ENCODE results near the gene TBPL1.

TBPL1 gene

GRCh38 chr6:134002821-134003220 lies 49.8 kb downstream of the TBPL1 start:
- Histone ChIP-seq H3K36me3 (ENCODE audit: control insufficient read depth in 2 of 2, insufficient read depth in 2 of 2, low read length in 2 of 2) (no peaks in the 10 kb centered on the region), H3K4me1 (ENCODE audit: control insufficient read depth in 2 of 2, insufficient read depth in 2 of 2, low read length in 2 of 2) (peaks cover 0 to 6% of the 10 kb centered on the region in 2 donors), H3K27ac (ENCODE audit: low read depth in 2 of 2, low read length in 2 of 2) (no peak overlapping the region), H3K9me3 (ENCODE audit: control insufficient read depth in 2 of 2, low read length in 2 of 2) (no peaks in the 10 kb centered on the region), H3K9ac (ENCODE audit: low read depth in 1 of 2, low read length in 2 of 2) (no peak overlapping the region), H3K4me3 (ENCODE audit: low read length in 2 of 2) (no peak overlapping the region), H3K27me3 (ENCODE audit: control insufficient read depth in 2 of 2, insufficient read depth in 2 of 2, low read length in 2 of 2) (no peaks in the 10 kb centered on the region)

- Histone ChIP-seq H3K4me1 (ENCODE audit: control insufficient read depth in 2 of 2, insufficient read depth in 2 of 2, low read length in 2 of 2) (peaks cover 0 to 6% of the 10 kb centered on the region in 2 donors), H3K9ac (ENCODE audit: low read depth in 1 of 2, low read length in 2 of 2) (no peak overlapping the region), H3K27me3 (ENCODE audit: control insufficient read depth in 2 of 2, insufficient read depth in 2 of 2, low read length in 2 of 2) (no peaks in the 10 kb centered on the region), H3K9me3 (ENCODE audit: control insufficient read depth in 2 of 2, low read length in 2 of 2) (no peaks in the 10 kb centered on the region), H3K27ac (ENCODE audit: low read depth in 2 of 2, low read length in 2 of 2) (no peak overlapping the region), H3K4me3 (ENCODE audit: low read length in 2 of 2) (no peak overlapping the region), H3K36me3 (ENCODE audit: control insufficient read depth in 2 of 2, insufficient read depth in 2 of 2, low read length in 2 of 2) (no peaks in the 10 kb centered on the region)
These were observed 50.5 kb downstream of the TBPL1 start for GRCh38 chr6:134003542-134003951.

GRCh38 chr6:134004714-134005113 lies 51.7 kb downstream of the TBPL1 start:
- H3K9me3 ChIP-seq (ENCODE audit: control insufficient read depth in 2 of 2, low read length in 2 of 2) = no peaks in the 10 kb centered on the region
- no peaks in the 10 kb centered on the region for H3K36me3 ChIP-seq (ENCODE audit: control insufficient read depth in 2 of 2, insufficient read depth in 2 of 2, low read length in 2 of 2)
- H3K4me1 ChIP-seq (ENCODE audit: control insufficient read depth in 2 of 2, insufficient read depth in 2 of 2, low read length in 2 of 2) = peaks cover 0 to 6% of the 10 kb centered on the region in 2 donors
- no peaks in the 10 kb centered on the region for H3K27me3 ChIP-seq (ENCODE audit: control insufficient read depth in 2 of 2, insufficient read depth in 2 of 2, low read length in 2 of 2)
- no peak overlapping the region for H3K9ac ChIP-seq (ENCODE audit: low read depth in 1 of 2, low read length in 2 of 2)
- H3K27ac ChIP-seq (ENCODE audit: low read depth in 2 of 2, low read length in 2 of 2) = no peak overlapping the region
- H3K4me3 ChIP-seq (ENCODE audit: low read length in 2 of 2) = no peak overlapping the region

- no peaks in the 10 kb centered on the region for H3K27me3 ChIP-seq (ENCODE audit: control insufficient read depth in 2 of 2, insufficient read depth in 2 of 2, low read length in 2 of 2)
- H3K4me1 ChIP-seq (ENCODE audit: control insufficient read depth in 2 of 2, insufficient read depth in 2 of 2, low read length in 2 of 2) = peaks cover 4 to 6% of the 10 kb centered on the region in 2 donors
- no peak overlapping the region for H3K27ac ChIP-seq (ENCODE audit: low read depth in 2 of 2, low read length in 2 of 2)
- H3K4me3 ChIP-seq (ENCODE audit: low read length in 2 of 2) = no peak overlapping the region
- no peaks in the 10 kb centered on the region for H3K36me3 ChIP-seq (ENCODE audit: control insufficient read depth in 2 of 2, insufficient read depth in 2 of 2, low read length in 2 of 2)
- no peak overlapping the region for H3K9ac ChIP-seq (ENCODE audit: low read depth in 1 of 2, low read length in 2 of 2)
- no peaks in the 10 kb centered on the region for H3K9me3 ChIP-seq (ENCODE audit: control insufficient read depth in 2 of 2, low read length in 2 of 2)
These were observed 52.8 kb downstream of the TBPL1 start for GRCh38 chr6:134005800-134006199.

GRCh38 chr6:134007077-134007476 lies 54.1 kb downstream of the TBPL1 start:
- H3K9me3 ChIP-seq (ENCODE audit: control insufficient read depth in 2 of 2, low read length in 2 of 2) = no peaks in the 10 kb centered on the region
- no peak overlapping the region for H3K27ac ChIP-seq (ENCODE audit: low read depth in 2 of 2, low read length in 2 of 2)
- no peaks in the 10 kb centered on the region for H3K36me3 ChIP-seq (ENCODE audit: control insufficient read depth in 2 of 2, insufficient read depth in 2 of 2, low read length in 2 of 2)
- no peak overlapping the region for H3K4me3 ChIP-seq (ENCODE audit: low read length in 2 of 2)
- no peak overlapping the region for H3K9ac ChIP-seq (ENCODE audit: low read depth in 1 of 2, low read length in 2 of 2)
- no peaks in the 10 kb centered on the region for H3K27me3 ChIP-seq (ENCODE audit: control insufficient read depth in 2 of 2, insufficient read depth in 2 of 2, low read length in 2 of 2)
- peaks cover 4 to 6% of the 10 kb centered on the region in 2 donors for H3K4me1 ChIP-seq (ENCODE audit: control insufficient read depth in 2 of 2, insufficient read depth in 2 of 2, low read length in 2 of 2)

GRCh38 chr6:134009876-134010275 lies 56.9 kb downstream of the TBPL1 start:
- no peak overlapping the region for H3K27ac ChIP-seq (ENCODE audit: low read depth in 2 of 2, low read length in 2 of 2)
- no peaks in the 10 kb centered on the region for H3K36me3 ChIP-seq (ENCODE audit: control insufficient read depth in 2 of 2, insufficient read depth in 2 of 2, low read length in 2 of 2)
- H3K9me3 ChIP-seq (ENCODE audit: control insufficient read depth in 2 of 2, low read length in 2 of 2) = no peaks in the 10 kb centered on the region
- no peak overlapping the region for H3K9ac ChIP-seq (ENCODE audit: low read depth in 1 of 2, low read length in 2 of 2)
- no peak overlapping the region for H3K4me3 ChIP-seq (ENCODE audit: low read length in 2 of 2)
- H3K27me3 ChIP-seq (ENCODE audit: control insufficient read depth in 2 of 2, insufficient read depth in 2 of 2, low read length in 2 of 2) = no peaks in the 10 kb centered on the region
- H3K4me1 ChIP-seq (ENCODE audit: control insufficient read depth in 2 of 2, insufficient read depth in 2 of 2, low read length in 2 of 2) = peaks cover 4 to 6% of the 10 kb centered on the region in 2 donors

GRCh38 chr6:134010400-134010799 lies 57.4 kb downstream of the TBPL1 start:
- H3K4me3 ChIP-seq (ENCODE audit: low read length in 2 of 2) = no peak overlapping the region
- H3K9me3 ChIP-seq (ENCODE audit: control insufficient read depth in 2 of 2, low read length in 2 of 2) = no peaks in the 10 kb centered on the region
- H3K9ac ChIP-seq (ENCODE audit: low read depth in 1 of 2, low read length in 2 of 2) = no peak overlapping the region
- no peak overlapping the region for H3K27ac ChIP-seq (ENCODE audit: low read depth in 2 of 2, low read length in 2 of 2)
- peaks cover 4 to 6% of the 10 kb centered on the region in 2 donors for H3K4me1 ChIP-seq (ENCODE audit: control insufficient read depth in 2 of 2, insufficient read depth in 2 of 2, low read length in 2 of 2)
- no peaks in the 10 kb centered on the region for H3K27me3 ChIP-seq (ENCODE audit: control insufficient read depth in 2 of 2, insufficient read depth in 2 of 2, low read length in 2 of 2)
- H3K36me3 ChIP-seq (ENCODE audit: control insufficient read depth in 2 of 2, insufficient read depth in 2 of 2, low read length in 2 of 2) = no peaks in the 10 kb centered on the region

GRCh38 chr6:134010974-134011373 lies 58.0 kb downstream of the TBPL1 start:
- Histone ChIP-seq H3K27ac (ENCODE audit: low read depth in 2 of 2, low read length in 2 of 2) (no peak overlapping the region), H3K27me3 (ENCODE audit: control insufficient read depth in 2 of 2, insufficient read depth in 2 of 2, low read length in 2 of 2) (no peaks in the 10 kb centered on the region), H3K9ac (ENCODE audit: low read depth in 1 of 2, low read length in 2 of 2) (no peak overlapping the region), H3K9me3 (ENCODE audit: control insufficient read depth in 2 of 2, low read length in 2 of 2) (no peaks in the 10 kb centered on the region), H3K4me1 (ENCODE audit: control insufficient read depth in 2 of 2, insufficient read depth in 2 of 2, low read length in 2 of 2) (peaks cover 4 to 6% of the 10 kb centered on the region in 2 donors), H3K4me3 (ENCODE audit: low read length in 2 of 2) (no peak overlapping the region), H3K36me3 (ENCODE audit: control insufficient read depth in 2 of 2, insufficient read depth in 2 of 2, low read length in 2 of 2) (no peaks in the 10 kb centered on the region)

GRCh38 chr6:134014588-134015137 lies 61.6 kb downstream of the TBPL1 start:
- H3K27me3 ChIP-seq (ENCODE audit: control insufficient read depth in 2 of 2, insufficient read depth in 2 of 2, low read length in 2 of 2) = no peaks in the 10 kb centered on the region
- no peak overlapping the region for H3K4me3 ChIP-seq (ENCODE audit: low read length in 2 of 2)
- no peaks in the 10 kb centered on the region for H3K36me3 ChIP-seq (ENCODE audit: control insufficient read depth in 2 of 2, insufficient read depth in 2 of 2, low read length in 2 of 2)
- H3K4me1 ChIP-seq (ENCODE audit: control insufficient read depth in 2 of 2, insufficient read depth in 2 of 2, low read length in 2 of 2) = peaks cover 0 to 4% of the 10 kb centered on the region in 2 donors
- no peaks in the 10 kb centered on the region for H3K9me3 ChIP-seq (ENCODE audit: control insufficient read depth in 2 of 2, low read length in 2 of 2)
- no peak overlapping the region for H3K9ac ChIP-seq (ENCODE audit: low read depth in 1 of 2, low read length in 2 of 2)
- H3K27ac ChIP-seq (ENCODE audit: low read depth in 2 of 2, low read length in 2 of 2) = no peak overlapping the region

- Histone ChIP-seq H3K9me3 (ENCODE audit: control insufficient read depth in 2 of 2, low read length in 2 of 2) (no peaks in the 10 kb centered on the region), H3K4me3 (ENCODE audit: low read length in 2 of 2) (no peak overlapping the region), H3K27me3 (ENCODE audit: control insufficient read depth in 2 of 2, insufficient read depth in 2 of 2, low read length in 2 of 2) (no peaks in the 10 kb centered on the region), H3K4me1 (ENCODE audit: control insufficient read depth in 2 of 2, insufficient read depth in 2 of 2, low read length in 2 of 2) (no peaks in the 10 kb centered on the region), H3K9ac (ENCODE audit: low read depth in 1 of 2, low read length in 2 of 2) (no peak overlapping the region), H3K27ac (ENCODE audit: low read depth in 2 of 2, low read length in 2 of 2) (no peak overlapping the region), H3K36me3 (ENCODE audit: control insufficient read depth in 2 of 2, insufficient read depth in 2 of 2, low read length in 2 of 2) (no peaks in the 10 kb centered on the region)
These were observed 62.9 kb downstream of the TBPL1 start for GRCh38 chr6:134015719-134016557.

Data from mucosa of rectum (tissue), 2 donors.